K562 (cell line): ENCODE measurements around the gene PDE11A. TPM values are rescaled to one million over a fixed set of nuclear protein-coding genes. Genes with fewer than 3 reads are reported as not detected.

Source experiments
- ARID2 ChIP-seq: fragments of 450-650 bp; IDR thresholded peaks from 2 replicates; pipeline ENCODE4 v1.6.1; 2017; ENCODE audit warnings: antibody characterized with exemption, mild to moderate bottlenecking
- ATF1 ChIP-seq, 2 experiments: fragments of 450-650 bp in 1 of 2; IDR thresholded peaks; 2 replicates each; pipeline ENCODE4 v1.6.1; 2016; ENCODE audit warnings: missing compliant biosample characterization in 1 of 2, missing genetic modification characterization in 1 of 2
- CBX8 ChIP-seq: fragments of 200-600 bp; sonication (generic); IDR thresholded peaks from 2 replicates; pipeline ENCODE4 v1.6.1; 2012; ENCODE audit warnings: borderline replicate concordance, mixed run types, low read depth, mild to moderate bottlenecking, moderate library complexity, mixed read lengths, low read length, control low read depth, inconsistent platforms; ENCODE audit not compliant: poor library complexity, severe bottlenecking; ENCODE audit errors: extremely low read depth
- CHD4 ChIP-seq: fragments of 200-600 bp; sonication (generic); IDR thresholded peaks from 3 replicates; pipeline ENCODE4 v1.6.1; 2012; ENCODE audit warnings: low read depth, mild to moderate bottlenecking, mixed read lengths, low read length, inconsistent platforms; ENCODE audit not compliant: insufficient read depth, insufficient replicate concordance, poor library complexity, severe bottlenecking
- ESRRA ChIP-seq: fragments of 450-650 bp; IDR thresholded peaks from 2 replicates; pipeline ENCODE4 v1.6.1; 2014; ENCODE audit warnings: low read depth, mild to moderate bottlenecking, moderate library complexity, borderline replicate concordance
- ETV1 ChIP-seq: fragments of 450-650 bp; conservative IDR thresholded peaks from 2 replicates; pipeline ENCODE4 v1.6.1; 2016; ENCODE audit warnings: missing genetic modification characterization, control low read depth, low read depth, missing compliant biosample characterization
- EWSR1 ChIP-seq: fragments of 450-650 bp; IDR thresholded peaks from 2 replicates; pipeline ENCODE4 v1.6.1; 2018; ENCODE audit warnings: borderline replicate concordance, mild to moderate bottlenecking, low read depth, moderate library complexity; ENCODE audit not compliant: partially characterized antibody
- MAFK ChIP-seq: IDR thresholded peaks from 2 replicates; pipeline ENCODE4 v1.6.1; 2011; ENCODE audit warnings: low read length, improper control_type of control experiment
- RCOR1 ChIP-seq, 2 experiments: IDR thresholded peaks; 2 replicates each; pipeline ENCODE4 v1.6.1; 2012; ENCODE audit warnings: low read depth in 2 of 2, low read length in 2 of 2, borderline replicate concordance in 1 of 2, improper control_type of control experiment in 1 of 2
- SMC3 ChIP-seq: conservative IDR thresholded peaks from 2 replicates; pipeline ENCODE4 v1.6.1; 2011; ENCODE audit warnings: low read depth, low read length, improper control_type of control experiment; ENCODE audit not compliant: insufficient read depth
- SREBF1 ChIP-seq: fragments of 150-350 bp; IDR thresholded peaks from 2 replicates; pipeline ENCODE4 v1.6.1; 2014; ENCODE audit warnings: antibody characterized with exemption, low read depth, low read length, borderline replicate concordance
- TAF1 ChIP-seq: IDR thresholded peaks from 2 replicates; pipeline ENCODE4 v1.6.1; 2011; ENCODE audit warnings: mild to moderate bottlenecking, low read length, moderate library complexity; ENCODE audit not compliant: insufficient read depth, control insufficient read depth, severe bottlenecking; ENCODE audit errors: extremely low read depth
- ZBTB17 ChIP-seq: fragments of 450-650 bp; formaldehyde crosslinking; IDR thresholded peaks from 2 replicates; pipeline ENCODE4 v1.4.0; 2020; ENCODE audit warnings: mild to moderate bottlenecking
- ZNF316 ChIP-seq: fragments of 450-650 bp; IDR thresholded peaks from 2 replicates; pipeline ENCODE4 v1.6.1; 2016
- ZNF41 ChIP-seq: fragments of 250-450 bp; sonication (Bioruptor Pico); conservative IDR thresholded peaks from 2 replicates; pipeline ENCODE4 v1.4.0; 2020; ENCODE audit warnings: mild to moderate bottlenecking
- polyA plus RNA-seq, 8 experiments: library from polyadenylated mRNA; depleted of rRNA in 4 of 8; stranded (reverse) in 5 of 8; unstranded in 3 of 8; fragments of >200 nt; fragmentation: Nextera tagmentation in 2 of 8; fragmentation: Illumina TruSeq in 1 of 8; extraction: Ambion mirVana in 2 of 8; extraction: Trizol in 1 of 8; gene quantifications; 2 replicates each; pipeline versions ENCODE4 v1.2.1 to v1.2.3, GENCODE V29; 2011 to 2014; ENCODE audit warnings: inconsistent platforms in 1 of 8, missing spikeins in 1 of 8
- total RNA-seq, 7 experiments: library from RNA; depleted of rRNA in 6 of 7; stranded (reverse); fragments of >200 nt in 6 of 7; fragmentation: Illumina TruSeq in 2 of 7; extraction: Trizol in 2 of 7; gene quantifications; 2 replicates each; pipeline versions ENCODE4 v1.2.1 to v1.2.3, GENCODE V29; 2011 to 2021; ENCODE audit warnings: low replicate concordance in 1 of 7
- TF ChIP-seq, protein P1 (sequence below), 2 experiments: fragments of 150-350 bp in 1 of 2; IDR thresholded peaks; 2 replicates each; pipeline ENCODE4 v1.6.1; 2012 to 2016; ENCODE audit warnings: low read depth in 2 of 2, low read length in 2 of 2, mild to moderate bottlenecking in 1 of 2, moderate library complexity in 1 of 2
- TF ChIP-seq, protein P2 (sequence below): fragments of 250-450 bp; sonication (Bioruptor Pico); IDR thresholded peaks from 2 replicates; pipeline ENCODE4 v1.5.0; 2021; ENCODE audit warnings: mild to moderate bottlenecking, borderline replicate concordance
- TF ChIP-seq, protein P3 (sequence below): fragments of 200-800 bp; sonication (Bioruptor generic); IDR thresholded peaks from 2 replicates; pipeline ENCODE4 v1.6.1; 2017; ENCODE audit warnings: missing genetic modification characterization, missing compliant biosample characterization

The PDE11A gene
- total and polyA plus RNA-seq, 9 of the 15 experiments (the other 6 are each of a cell fraction or from before 2014, with no cell fraction given): 3.2 to 22.1 (median 5.7) TPM

DNA sequence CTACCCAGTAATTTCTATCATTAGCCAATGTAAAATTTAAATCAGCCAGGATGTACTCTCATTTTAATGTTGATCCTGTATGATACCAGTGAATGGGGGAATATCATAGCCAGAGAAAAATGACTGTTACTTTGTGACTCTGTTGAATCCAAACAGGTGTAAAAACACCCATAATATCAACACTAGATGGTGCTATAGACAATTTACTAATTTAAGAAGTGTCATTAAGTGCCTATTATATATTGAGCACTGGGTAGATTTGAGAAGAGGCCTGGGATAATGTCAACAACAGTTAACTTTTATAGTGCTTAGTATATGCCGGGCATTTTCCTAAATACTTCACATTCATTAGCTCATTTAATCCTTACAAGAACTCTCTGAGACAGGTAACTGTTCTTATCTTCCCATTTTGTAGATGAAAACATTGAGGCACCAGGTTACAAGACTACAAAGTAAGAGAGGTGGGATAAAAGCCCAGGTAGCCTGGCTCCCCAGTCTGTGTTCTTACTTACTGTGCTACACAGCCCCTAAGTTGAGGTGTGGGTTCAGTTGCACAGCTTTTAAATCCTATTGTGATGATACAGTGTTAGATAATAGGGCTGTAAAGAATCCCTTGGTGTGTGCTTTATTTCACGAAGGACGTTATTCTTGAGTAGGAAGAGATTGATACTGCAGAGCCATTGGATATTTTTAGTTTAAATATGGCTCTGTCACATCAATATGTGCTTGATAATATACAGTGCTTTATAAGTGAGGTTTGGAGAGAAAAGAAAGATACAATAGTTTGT is 354.6 kb downstream of the PDE11A start (continued):
- TF ChIP-seq, protein P1, sequence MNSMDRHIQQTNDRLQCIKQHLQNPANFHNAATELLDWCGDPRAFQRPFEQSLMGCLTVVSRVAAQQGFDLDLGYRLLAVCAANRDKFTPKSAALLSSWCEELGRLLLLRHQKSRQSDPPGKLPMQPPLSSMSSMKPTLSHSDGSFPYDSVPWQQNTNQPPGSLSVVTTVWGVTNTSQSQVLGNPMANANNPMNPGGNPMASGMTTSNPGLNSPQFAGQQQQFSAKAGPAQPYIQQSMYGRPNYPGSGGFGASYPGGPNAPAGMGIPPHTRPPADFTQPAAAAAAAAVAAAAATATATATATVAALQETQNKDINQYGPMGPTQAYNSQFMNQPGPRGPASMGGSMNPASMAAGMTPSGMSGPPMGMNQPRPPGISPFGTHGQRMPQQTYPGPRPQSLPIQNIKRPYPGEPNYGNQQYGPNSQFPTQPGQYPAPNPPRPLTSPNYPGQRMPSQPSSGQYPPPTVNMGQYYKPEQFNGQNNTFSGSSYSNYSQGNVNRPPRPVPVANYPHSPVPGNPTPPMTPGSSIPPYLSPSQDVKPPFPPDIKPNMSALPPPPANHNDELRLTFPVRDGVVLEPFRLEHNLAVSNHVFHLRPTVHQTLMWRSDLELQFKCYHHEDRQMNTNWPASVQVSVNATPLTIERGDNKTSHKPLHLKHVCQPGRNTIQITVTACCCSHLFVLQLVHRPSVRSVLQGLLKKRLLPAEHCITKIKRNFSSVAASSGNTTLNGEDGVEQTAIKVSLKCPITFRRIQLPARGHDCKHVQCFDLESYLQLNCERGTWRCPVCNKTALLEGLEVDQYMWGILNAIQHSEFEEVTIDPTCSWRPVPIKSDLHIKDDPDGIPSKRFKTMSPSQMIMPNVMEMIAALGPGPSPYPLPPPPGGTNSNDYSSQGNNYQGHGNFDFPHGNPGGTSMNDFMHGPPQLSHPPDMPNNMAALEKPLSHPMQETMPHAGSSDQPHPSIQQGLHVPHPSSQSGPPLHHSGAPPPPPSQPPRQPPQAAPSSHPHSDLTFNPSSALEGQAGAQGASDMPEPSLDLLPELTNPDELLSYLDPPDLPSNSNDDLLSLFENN (IDR thresholded peaks at IDR 0.05; ENCODE audit: low read depth in 2 of 2, low read length in 2 of 2): no peak
- TF ChIP-seq CBX8 (no peak), ATF1 (CRISPR knock-in tag; IDR thresholded peaks at IDR 0.05) (no peak), ATF1 (tag; IDR thresholded peaks at IDR 0.05) (0 out of 2 replicates have a peak, but pooled peaks have one; percentile 7), ZNF316 (no peak), ESRRA (no peak), SREBF1 (no peak), ZBTB17 (CRISPR knock-in tag) (no peak), CHD4 (peak; percentile 68), MAFK (no peak), ETV1 (0 out of 2 replicates have a peak, but pooled peaks have one; percentile 17), TAF1 (no peak), RCOR1 (IDR thresholded peaks at IDR 0.05; ENCODE audit: borderline replicate concordance in 1 of 2, low read depth in 2 of 2, low read length in 2 of 2) (peak in 1 of 2 experiments; percentile 49; a peak in 1 of 4 replicates), ZNF41 (no peak), SMC3 (0 out of 2 replicates have a peak, but pooled peaks have one; percentile 10), ARID2 (no peak), EWSR1 (no peak)
- TF ChIP-seq, protein P2, sequence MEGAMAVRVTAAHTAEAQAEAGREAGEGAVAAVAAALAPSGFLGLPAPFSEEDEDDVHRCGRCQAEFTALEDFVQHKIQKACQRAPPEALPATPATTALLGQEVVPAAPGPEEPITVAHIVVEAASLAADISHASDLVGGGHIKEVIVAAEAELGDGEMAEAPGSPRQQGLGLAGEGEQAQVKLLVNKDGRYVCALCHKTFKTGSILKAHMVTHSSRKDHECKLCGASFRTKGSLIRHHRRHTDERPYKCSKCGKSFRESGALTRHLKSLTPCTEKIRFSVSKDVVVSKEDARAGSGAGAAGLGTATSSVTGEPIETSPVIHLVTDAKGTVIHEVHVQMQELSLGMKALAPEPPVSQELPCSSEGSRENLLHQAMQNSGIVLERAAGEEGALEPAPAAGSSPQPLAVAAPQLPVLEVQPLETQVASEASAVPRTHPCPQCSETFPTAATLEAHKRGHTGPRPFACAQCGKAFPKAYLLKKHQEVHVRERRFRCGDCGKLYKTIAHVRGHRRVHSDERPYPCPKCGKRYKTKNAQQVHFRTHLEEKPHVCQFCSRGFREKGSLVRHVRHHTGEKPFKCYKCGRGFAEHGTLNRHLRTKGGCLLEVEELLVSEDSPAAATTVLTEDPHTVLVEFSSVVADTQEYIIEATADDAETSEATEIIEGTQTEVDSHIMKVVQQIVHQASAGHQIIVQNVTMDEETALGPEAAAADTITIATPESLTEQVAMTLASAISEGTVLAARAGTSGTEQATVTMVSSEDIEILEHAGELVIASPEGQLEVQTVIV: no peak
- TF ChIP-seq, protein P3, sequence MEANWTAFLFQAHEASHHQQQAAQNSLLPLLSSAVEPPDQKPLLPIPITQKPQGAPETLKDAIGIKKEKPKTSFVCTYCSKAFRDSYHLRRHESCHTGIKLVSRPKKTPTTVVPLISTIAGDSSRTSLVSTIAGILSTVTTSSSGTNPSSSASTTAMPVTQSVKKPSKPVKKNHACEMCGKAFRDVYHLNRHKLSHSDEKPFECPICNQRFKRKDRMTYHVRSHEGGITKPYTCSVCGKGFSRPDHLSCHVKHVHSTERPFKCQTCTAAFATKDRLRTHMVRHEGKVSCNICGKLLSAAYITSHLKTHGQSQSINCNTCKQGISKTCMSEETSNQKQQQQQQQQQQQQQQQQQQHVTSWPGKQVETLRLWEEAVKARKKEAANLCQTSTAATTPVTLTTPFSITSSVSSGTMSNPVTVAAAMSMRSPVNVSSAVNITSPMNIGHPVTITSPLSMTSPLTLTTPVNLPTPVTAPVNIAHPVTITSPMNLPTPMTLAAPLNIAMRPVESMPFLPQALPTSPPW (CRISPR knock-in tag): 0 out of 2 replicates have a peak, but pooled peaks have one; percentile 5
